Measurements from ENCODE around the gene DCTPP1. TPM values are rescaled to one million over a fixed set of nuclear protein-coding genes. Genes with fewer than 3 reads are reported as not detected.
A peak's percentile ranks its signal among the peaks of the same experiment; 100 is the strongest.

Gene DCTPP1
- total and polyA plus RNA-seq, 2 of the 13 experiments (the other 11 are each of a cell fraction or from before 2014, with no cell fraction given), result 54.8 to 74.4 TPM

- TF ChIP-seq, protein P1, sequence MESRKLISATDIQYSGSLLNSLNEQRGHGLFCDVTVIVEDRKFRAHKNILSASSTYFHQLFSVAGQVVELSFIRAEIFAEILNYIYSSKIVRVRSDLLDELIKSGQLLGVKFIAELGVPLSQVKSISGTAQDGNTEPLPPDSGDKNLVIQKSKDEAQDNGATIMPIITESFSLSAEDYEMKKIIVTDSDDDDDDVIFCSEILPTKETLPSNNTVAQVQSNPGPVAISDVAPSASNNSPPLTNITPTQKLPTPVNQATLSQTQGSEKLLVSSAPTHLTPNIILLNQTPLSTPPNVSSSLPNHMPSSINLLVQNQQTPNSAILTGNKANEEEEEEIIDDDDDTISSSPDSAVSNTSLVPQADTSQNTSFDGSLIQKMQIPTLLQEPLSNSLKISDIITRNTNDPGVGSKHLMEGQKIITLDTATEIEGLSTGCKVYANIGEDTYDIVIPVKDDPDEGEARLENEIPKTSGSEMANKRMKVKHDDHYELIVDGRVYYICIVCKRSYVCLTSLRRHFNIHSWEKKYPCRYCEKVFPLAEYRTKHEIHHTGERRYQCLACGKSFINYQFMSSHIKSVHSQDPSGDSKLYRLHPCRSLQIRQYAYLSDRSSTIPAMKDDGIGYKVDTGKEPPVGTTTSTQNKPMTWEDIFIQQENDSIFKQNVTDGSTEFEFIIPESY (CRISPR knock-in tag; IDR thresholded peaks at IDR 0.05), result peak; percentile 7; the same call in 1 of the 2 replicates
- TF ChIP-seq PCBP1 (IDR thresholded peaks at IDR 0.05; ENCODE audit: borderline replicate concordance, low read depth, low read length) (peak; percentile 77; the same call in 1 of the 2 replicates), FOXP1 (IDR thresholded peaks at IDR 0.05) (no peak), FOXP1 (CRISPR knock-in tag; IDR thresholded peaks at IDR 0.05) (0 out of 2 replicates have a peak, but pooled peaks have one; percentile 13), GLI4 (CRISPR knock-in tag; IDR thresholded peaks at IDR 0.05; ENCODE audit: borderline replicate concordance) (0 out of 2 replicates have a peak, but pooled peaks have one; percentile 64), FOXM1 (CRISPR knock-in tag; IDR thresholded peaks at IDR 0.05) (no peak), IRX3 (CRISPR knock-in tag; IDR thresholded peaks at IDR 0.05; ENCODE audit: borderline replicate concordance, low read depth) (0 out of 2 replicates have a peak, but pooled peaks have one; percentile 8), MYNN (CRISPR knock-in tag; IDR thresholded peaks at IDR 0.05; ENCODE audit: low read depth) (peak; percentile 85; the same call in 1 of the 2 replicates), NCOA2 (CRISPR knock-in tag; IDR thresholded peaks at IDR 0.05) (peak; percentile 40; the same call in 1 of the 2 replicates), MBNL3 (CRISPR knock-in tag; conservative IDR thresholded peaks at IDR 0.05) (no peak), PTBP1 (IDR thresholded peaks at IDR 0.05; ENCODE audit: low read depth, low read length, poor library complexity, severe bottlenecking) (no peak), KLF13 (CRISPR knock-in tag; IDR thresholded peaks at IDR 0.05) (peak; percentile 52; the same call in 1 of the 2 replicates), ZNF761 (CRISPR knock-in tag; conservative IDR thresholded peaks at IDR 0.05) (peak; percentile 65; the same call in 1 of the 2 replicates)
- TF ChIP-seq, protein P2, sequence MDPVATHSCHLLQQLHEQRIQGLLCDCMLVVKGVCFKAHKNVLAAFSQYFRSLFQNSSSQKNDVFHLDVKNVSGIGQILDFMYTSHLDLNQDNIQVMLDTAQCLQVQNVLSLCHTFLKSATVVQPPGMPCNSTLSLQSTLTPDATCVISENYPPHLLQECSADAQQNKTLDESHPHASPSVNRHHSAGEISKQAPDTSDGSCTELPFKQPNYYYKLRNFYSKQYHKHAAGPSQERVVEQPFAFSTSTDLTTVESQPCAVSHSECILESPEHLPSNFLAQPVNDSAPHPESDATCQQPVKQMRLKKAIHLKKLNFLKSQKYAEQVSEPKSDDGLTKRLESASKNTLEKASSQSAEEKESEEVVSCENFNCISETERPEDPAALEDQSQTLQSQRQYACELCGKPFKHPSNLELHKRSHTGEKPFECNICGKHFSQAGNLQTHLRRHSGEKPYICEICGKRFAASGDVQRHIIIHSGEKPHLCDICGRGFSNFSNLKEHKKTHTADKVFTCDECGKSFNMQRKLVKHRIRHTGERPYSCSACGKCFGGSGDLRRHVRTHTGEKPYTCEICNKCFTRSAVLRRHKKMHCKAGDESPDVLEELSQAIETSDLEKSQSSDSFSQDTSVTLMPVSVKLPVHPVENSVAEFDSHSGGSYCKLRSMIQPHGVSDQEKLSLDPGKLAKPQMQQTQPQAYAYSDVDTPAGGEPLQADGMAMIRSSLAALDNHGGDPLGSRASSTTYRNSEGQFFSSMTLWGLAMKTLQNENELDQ (CRISPR knock-in tag; IDR thresholded peaks at IDR 0.05; ENCODE audit: borderline replicate concordance), result peak; percentile 12; the same call in 1 of the 2 replicates
- TF ChIP-seq, protein P3, sequence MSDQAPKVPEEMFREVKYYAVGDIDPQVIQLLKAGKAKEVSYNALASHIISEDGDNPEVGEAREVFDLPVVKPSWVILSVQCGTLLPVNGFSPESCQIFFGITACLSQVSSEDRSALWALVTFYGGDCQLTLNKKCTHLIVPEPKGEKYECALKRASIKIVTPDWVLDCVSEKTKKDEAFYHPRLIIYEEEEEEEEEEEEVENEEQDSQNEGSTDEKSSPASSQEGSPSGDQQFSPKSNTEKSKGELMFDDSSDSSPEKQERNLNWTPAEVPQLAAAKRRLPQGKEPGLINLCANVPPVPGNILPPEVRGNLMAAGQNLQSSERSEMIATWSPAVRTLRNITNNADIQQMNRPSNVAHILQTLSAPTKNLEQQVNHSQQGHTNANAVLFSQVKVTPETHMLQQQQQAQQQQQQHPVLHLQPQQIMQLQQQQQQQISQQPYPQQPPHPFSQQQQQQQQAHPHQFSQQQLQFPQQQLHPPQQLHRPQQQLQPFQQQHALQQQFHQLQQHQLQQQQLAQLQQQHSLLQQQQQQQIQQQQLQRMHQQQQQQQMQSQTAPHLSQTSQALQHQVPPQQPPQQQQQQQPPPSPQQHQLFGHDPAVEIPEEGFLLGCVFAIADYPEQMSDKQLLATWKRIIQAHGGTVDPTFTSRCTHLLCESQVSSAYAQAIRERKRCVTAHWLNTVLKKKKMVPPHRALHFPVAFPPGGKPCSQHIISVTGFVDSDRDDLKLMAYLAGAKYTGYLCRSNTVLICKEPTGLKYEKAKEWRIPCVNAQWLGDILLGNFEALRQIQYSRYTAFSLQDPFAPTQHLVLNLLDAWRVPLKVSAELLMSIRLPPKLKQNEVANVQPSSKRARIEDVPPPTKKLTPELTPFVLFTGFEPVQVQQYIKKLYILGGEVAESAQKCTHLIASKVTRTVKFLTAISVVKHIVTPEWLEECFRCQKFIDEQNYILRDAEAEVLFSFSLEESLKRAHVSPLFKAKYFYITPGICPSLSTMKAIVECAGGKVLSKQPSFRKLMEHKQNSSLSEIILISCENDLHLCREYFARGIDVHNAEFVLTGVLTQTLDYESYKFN (CRISPR knock-in tag; conservative IDR thresholded peaks at IDR 0.05), result peak; percentile 60
- TF ChIP-seq, protein P4, sequence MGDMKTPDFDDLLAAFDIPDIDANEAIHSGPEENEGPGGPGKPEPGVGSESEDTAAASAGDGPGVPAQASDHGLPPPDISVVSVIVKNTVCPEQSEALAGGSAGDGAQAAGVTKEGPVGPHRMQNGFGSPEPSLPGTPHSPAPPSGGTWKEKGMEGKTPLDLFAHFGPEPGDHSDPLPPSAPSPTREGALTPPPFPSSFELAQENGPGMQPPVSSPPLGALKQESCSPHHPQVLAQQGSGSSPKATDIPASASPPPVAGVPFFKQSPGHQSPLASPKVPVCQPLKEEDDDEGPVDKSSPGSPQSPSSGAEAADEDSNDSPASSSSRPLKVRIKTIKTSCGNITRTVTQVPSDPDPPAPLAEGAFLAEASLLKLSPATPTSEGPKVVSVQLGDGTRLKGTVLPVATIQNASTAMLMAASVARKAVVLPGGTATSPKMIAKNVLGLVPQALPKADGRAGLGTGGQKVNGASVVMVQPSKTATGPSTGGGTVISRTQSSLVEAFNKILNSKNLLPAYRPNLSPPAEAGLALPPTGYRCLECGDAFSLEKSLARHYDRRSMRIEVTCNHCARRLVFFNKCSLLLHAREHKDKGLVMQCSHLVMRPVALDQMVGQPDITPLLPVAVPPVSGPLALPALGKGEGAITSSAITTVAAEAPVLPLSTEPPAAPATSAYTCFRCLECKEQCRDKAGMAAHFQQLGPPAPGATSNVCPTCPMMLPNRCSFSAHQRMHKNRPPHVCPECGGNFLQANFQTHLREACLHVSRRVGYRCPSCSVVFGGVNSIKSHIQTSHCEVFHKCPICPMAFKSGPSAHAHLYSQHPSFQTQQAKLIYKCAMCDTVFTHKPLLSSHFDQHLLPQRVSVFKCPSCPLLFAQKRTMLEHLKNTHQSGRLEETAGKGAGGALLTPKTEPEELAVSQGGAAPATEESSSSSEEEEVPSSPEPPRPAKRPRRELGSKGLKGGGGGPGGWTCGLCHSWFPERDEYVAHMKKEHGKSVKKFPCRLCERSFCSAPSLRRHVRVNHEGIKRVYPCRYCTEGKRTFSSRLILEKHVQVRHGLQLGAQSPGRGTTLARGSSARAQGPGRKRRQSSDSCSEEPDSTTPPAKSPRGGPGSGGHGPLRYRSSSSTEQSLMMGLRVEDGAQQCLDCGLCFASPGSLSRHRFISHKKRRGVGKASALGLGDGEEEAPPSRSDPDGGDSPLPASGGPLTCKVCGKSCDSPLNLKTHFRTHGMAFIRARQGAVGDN (CRISPR knock-in tag; IDR thresholded peaks at IDR 0.05), result peak; percentile 97
Measured at GRCh38 chr16:30407102-30407803, 22.6 kb downstream of the DCTPP1 start, which contains the start of gene ZNF771 (continued).

Data from HepG2 (cell line).